CD4-positive, alpha-beta T cell treated with Interleukin-21 for 1 hour (primary cell): Measurements from ENCODE around the gene WRAP73.
"Not testable (repeated sequence)": the region's sequence is repeated elsewhere in the genome, so short reads cannot be mapped to it uniquely, and the experiment has no call there.

Experiments used
- DNase-seq: peaks from one replicate; pipeline ENCODE4 v3.0.0-alpha.2; 2020

WRAP73 gene

GRCh38 chr1:3629561-3630160, 20.2 kb downstream of the WRAP73 start:
- no peak for DNase-seq

- no peak for DNase-seq
These were observed 21.5 kb downstream of the WRAP73 start for GRCh38 chr1:3628445-3628844.

- DNase-seq, result no peak
These were observed 22.2 kb downstream of the WRAP73 start for GRCh38 chr1:3627515-3628253.

DNA sequence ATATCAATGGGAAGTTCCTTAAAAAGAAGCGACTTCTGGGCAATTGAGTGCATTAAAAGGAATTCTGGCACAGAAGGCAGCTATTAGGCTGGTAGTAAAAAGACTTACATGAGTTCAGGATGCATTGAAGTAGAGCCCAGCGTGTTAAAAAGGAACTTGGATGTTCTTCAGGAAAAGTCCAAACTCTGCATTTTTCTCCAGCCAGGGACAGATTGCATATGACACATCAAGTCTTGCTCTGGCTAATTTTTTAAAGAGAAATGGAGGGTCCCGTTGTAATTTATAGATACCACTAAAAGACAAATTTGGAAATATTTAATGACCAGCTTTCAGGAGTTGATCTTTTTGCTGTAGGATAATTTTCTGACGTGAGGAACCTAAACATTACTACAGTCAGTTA, 23.9 kb downstream of the WRAP73 start:
- DNase-seq, result no peak

- DNase-seq, result no peak
These were observed 24.6 kb downstream of the WRAP73 start for GRCh38 chr1:3625151-3625907.

DNA sequence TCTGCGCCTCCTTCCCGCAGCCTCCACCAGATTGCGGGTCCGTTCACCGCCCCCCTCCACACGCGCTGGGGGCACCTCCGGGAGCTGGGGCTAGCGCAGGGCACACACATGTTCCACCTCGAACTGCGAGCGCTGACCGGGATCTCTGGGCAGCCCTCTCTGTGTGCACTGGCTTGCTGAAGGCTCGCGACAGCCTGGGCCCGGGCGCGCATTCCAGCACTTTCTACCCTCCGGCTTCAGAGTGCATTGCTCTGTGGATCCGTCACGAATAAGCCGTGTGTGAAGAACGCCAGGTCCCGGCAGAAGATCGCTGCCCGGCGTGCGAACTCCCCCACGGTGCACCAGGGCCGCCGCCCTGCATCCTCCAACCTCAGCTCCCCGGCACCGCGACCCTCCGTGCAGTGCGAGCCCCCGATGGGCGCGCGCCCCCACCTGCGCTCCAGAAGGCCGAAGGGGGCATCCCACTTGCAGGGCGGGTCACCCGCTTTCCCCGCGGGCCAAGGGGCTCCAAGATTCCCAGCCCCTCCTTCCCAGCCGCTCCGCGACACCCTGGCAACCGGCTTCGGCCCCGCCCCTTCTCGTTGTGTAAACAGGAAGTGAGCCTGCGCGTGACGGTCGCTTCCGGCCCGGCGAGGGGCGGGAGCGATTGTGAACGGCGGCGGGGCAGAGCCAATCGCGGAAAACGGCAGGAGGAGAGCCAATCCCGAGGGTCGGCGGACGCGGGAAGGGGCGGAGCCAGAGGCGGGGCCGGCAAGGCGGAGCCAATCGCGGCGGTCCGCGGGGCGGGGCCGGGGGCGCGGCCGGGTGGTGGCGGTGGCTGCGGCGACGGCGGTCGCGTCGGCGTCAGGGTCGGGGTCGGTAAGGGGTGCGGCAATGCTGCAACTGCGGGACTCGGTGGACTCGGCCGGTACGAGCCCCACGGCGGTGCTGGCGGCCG, 25.4 kb downstream of the WRAP73 start, which contains the start of gene TPRG1L:
Gene TPRG1L (plus strand): TSS at position 816 of the 937 bp plus-strand sequence. CDS start 58 bp downstream, at position 874.
- peak; percentile 98 for DNase-seq

GRCh38 chr1:3623441-3624199, 26.3 kb downstream of the WRAP73 start:
- no peak for DNase-seq

GRCh38 chr1:3622102-3622501, 27.8 kb downstream of the WRAP73 start:
- DNase-seq, result not testable (repeated sequence)

DNA sequence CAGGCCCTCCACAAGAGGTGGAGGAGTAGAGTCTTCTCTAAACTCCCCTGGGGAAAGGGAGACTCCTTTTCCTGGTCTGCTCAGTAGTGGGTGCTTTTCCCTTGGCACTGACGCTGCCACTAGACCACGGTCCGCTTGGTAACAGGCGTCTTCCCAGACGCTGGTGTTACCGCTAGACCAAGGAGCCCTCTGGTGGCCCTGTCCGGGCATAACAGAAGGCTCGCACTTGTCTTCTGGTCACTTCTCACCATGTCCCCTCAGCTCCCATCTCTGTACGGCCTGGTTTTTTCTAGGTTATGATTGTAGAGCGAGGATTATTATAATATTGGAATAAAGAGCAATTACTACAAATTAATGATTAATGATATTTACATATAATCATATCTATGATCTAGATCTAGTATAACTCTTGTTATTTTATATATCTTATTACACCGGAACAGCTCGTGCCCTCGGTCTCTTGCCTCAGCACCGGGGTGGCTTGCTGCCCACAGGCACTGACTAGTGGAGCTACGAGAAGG, 28.7 kb downstream of the WRAP73 start:
- DNase-seq, result peak; percentile 22

- no peak for DNase-seq
These were observed 29.2 kb downstream of the WRAP73 start for GRCh38 chr1:3620708-3621107.

GRCh38 chr1:3618881-3619671, 30.8 kb downstream of the WRAP73 start:
- DNase-seq, result peak; percentile 84

DNA sequence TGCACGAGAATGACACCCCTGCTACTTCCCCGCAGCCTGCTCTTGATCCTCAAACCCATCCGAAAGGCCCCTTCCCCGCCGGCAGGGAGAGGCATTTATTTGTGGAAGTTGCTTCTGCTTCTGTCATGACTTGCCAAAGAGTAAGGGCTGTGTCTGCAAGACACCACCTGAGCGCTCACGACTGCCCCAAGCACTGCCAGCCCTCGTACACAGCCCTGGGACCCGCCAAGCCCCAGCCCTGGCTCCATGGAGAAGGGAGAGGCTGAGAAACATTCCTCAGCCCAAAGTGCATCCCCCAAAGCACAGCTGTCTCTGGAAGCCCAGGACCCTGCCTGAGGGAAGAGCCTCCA, 31.4 kb downstream of the WRAP73 start:
- no peak for DNase-seq

DNA sequence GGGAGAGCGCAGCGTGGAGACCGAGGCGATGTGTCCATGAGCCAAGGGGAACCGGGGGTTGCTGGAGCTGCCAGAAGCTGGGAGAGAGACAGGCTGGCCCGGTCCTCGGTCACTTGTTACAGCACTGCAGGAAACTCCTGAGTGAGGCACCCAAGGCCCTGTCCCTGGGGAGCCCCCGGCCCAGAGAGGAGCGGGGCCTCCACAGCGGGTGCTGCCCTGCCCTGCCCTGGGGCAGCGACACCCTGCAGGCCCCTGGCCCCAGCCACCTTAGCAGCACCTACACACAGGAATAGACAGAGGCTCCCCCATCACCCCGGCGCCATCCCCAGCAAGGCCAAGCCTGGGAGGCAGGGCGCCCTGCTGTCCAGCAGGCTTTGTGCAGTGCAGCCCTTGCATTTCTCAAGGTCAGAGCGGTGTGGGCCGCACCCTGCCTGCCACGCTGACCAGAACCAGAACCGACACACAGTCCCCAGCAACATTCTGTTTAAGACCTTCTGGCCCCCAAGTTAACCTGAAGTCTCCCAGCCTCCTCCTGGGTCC, 32.0 kb downstream of the WRAP73 start:
- no peak for DNase-seq

- DNase-seq, result no peak
These were observed 33.0 kb downstream of the WRAP73 start for GRCh38 chr1:3616861-3617260.

GRCh38 chr1:3614755-3615742, 34.9 kb downstream of the WRAP73 start:
- no peak for DNase-seq

DNA sequence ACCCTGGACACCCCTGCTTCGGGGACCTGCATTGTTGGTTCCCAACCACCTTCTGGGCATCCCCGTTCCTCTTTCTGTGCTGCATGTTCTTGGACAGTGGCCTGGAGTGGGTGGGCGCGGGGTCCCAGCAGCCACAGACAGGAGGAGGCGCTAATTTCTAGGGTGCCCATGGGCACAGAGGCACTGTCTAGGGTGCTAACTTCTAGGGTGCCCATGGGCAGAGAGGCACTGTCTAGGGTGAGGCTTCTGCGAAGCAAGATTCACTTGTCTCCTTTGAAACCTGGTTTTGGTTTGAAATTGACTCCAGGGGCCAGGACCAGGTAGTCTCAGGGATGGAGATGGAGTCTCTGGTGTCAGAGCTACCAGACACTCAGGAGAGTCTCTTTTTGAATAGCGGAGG, 37.8 kb downstream of the WRAP73 start:
- no peak for DNase-seq

- DNase-seq, result peak; percentile 66
These were observed 38.5 kb downstream of the WRAP73 start, which contains the start of gene MEGF6 for GRCh38 chr1:3611170-3612019. MEGF6 (minus strand) TSS chr1:3611508; CDS start chr1:3611268, 240 bp downstream.

DNA sequence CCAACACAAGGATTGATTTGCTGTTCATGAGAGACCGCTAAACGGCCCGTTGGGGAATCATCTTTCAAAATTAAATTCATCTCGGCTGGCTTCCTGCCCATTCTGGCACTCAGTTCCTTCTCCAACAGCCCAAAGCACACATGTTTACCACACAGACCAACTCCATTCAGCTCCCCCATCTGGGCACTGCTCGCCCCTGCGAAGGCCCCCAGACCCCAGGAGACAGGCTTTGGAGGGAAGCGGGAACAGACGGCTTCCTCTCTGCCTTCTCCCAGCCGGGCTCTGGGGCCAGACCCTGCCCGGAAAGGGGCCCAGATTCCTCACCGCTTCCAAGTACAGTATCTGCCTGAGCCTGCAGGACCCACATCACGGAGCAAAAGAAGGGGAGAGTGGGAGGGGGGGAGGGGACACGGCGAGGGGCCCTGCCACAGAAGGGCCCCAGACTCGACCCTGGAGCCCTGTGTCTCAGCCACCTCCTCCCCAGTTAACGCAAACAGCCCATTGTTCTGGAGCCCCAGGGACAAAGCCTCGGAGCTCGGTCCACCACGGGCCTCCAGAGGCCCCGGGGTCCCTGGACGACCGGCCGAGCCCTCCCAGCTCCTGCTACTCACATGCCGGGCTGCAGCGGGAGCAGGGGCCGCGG, 39.3 kb downstream of the WRAP73 start:
- DNase-seq, result no peak
